Activated naive CD4-positive, alpha-beta T cell treated with Interleukin-2 at 50 U/mL for 16 hours (primary cell): ENCODE results near the gene MSL3B.
"Not testable (repeated sequence)": the region's sequence is repeated elsewhere in the genome, so short reads cannot be mapped to it uniquely, and the experiment has no call there.

ENCODE experiments used
- DNase-seq: peaks from one replicate; pipeline ENCODE4 v3.0.0-alpha.2; 2020

The MSL3B gene

GRCh38 chr2:233867993-233868532, at the start of gene MSL3B:
Gene MSL3B, minus strand, starts transcription at chr2:233868386.
- peak; percentile 56 for DNase-seq

DNA sequence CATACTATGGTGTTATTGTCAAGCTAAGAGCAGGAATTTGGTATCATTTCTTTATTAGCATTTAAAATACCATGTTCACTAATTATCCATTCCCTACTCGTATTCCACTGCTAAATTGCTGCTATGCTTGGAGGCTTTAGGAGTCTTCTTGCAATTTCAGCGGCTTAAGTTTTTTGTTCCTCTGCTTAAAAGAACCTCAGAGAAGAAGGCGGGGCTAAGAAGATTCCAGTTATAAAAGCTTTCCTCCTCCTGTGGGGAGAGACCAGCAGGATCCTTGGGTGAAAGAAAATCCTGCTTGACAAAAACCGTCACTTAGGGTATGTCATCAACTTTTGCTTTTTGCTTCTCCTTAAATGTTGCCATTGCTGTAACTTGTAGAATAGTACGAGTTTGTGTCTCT, 48.9 kb upstream of the MSL3B start, which contains the start of gene TRPM8:
Gene TRPM8, plus strand, starts transcription at position 258 of the 400 bp plus-strand sequence. CDS start 9,165 bp downstream, outside the sequence.
- no peak for DNase-seq

- DNase-seq: no peak
These were observed 46.9 kb upstream of the MSL3B start for GRCh38 chr2:233915128-233915527.

- peak; percentile 5 for DNase-seq
These were observed 44.7 kb upstream of the MSL3B start for GRCh38 chr2:233912691-233913423.

DNA sequence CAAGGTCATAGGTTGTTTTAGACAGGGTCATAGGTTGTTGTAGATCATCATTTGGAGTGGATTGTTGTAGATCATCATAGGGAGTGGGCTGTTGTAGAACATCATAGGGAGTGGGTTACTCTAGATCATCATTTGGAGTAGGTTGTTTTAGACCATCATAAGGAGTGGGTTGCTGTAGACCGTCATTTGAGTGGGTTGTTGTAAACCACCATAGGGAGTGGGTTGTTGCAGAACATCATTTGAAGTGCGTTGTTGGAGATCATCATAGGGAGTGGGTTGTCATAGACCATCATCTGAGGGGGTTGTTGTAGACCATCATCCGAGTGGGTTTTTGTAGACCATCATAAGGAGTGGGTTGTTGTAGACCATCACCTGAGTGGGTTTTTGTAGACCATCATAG, 39.4 kb upstream of the MSL3B start:
- no peak for DNase-seq

DNA sequence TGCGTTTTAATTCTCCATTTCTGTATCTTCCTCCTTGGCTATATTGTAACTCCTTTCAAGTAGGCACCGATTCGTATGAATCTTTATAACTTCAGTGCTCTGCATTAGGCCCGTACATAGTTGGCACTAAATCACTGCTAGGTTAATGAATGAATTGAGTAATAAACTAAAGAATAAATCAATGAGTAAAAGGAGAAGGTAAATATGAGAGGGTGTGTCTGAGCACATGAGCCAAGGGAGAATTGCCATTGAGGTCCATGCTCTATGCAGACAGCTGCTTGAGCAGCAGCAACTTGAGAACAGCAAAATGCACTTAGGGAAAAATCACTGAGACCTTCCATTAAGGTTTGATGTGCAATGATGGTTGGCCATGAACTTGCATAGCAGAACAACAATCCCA, 37.8 kb upstream of the MSL3B start:
- no peak for DNase-seq

GRCh38 chr2:233901884-233902283, 33.7 kb upstream of the MSL3B start:
- no peak for DNase-seq

DNA sequence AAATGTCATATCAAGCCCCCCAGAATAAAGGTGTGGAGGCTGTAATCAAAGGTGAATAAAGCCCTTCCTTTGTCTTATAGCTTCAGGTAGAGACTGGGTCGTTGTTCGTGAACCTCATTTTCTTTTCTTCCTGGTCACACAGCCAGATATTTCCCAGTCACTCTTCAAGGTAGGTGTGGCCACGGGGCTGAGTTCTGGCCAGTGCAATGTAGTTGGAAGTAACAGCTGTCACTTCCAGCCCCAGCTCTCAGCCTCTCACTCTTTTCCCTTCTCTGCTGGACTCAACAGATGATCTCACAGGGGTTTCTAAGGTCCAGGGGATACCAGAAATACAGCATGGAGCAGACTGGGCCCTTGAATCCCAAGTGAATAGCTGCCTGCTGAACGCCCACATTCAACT, 33.2 kb upstream of the MSL3B start:
- DNase-seq: no peak

DNA sequence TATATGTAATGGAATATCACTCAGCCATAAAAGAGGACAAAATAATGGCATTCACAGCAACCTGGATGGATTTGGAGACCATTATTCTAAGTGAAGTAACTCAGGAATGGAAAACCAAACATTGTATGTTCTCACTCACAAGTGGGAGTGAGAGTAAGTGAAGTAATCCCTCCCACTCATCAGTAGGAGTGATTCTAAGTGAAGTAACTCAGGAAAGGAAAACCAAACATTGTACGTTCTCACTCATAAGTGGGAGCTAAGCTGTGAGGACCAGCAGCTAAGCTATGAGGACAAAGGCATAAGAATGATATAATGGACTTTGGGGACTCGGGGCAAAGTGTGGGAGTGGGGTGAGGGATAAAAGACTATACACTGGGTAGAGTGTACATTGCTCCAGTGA, 28.1 kb upstream of the MSL3B start:
- DNase-seq: not testable (repeated sequence)

GRCh38 chr2:233892793-233893192, 24.6 kb upstream of the MSL3B start:
- DNase-seq: no peak

DNA sequence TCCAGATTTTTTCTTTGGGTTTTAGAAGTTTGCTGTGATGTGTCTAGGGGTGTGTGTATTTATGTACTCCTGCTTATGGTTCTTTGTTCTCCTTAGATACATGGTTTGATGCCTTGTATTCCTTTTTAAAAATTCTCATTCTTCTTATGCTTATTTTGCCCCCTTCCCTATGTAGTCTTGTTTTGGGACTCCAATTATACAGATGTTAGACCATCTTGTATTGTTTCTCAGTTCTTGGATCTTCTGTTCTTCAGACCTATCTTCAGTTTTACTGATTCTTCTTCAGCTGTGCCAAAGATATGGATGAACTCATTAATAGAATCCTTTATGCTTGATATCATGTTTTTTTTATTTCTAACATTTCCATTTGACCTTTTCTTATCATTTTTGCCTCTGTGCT, 14.2 kb upstream of the MSL3B start:
- DNase-seq: no peak

GRCh38 chr2:233872125-233872524, 3.9 kb upstream of the MSL3B start:
- DNase-seq: not testable (repeated sequence)

- DNase-seq: no peak
These were observed 3.2 kb upstream of the MSL3B start for GRCh38 chr2:233871432-233871831.

DNA sequence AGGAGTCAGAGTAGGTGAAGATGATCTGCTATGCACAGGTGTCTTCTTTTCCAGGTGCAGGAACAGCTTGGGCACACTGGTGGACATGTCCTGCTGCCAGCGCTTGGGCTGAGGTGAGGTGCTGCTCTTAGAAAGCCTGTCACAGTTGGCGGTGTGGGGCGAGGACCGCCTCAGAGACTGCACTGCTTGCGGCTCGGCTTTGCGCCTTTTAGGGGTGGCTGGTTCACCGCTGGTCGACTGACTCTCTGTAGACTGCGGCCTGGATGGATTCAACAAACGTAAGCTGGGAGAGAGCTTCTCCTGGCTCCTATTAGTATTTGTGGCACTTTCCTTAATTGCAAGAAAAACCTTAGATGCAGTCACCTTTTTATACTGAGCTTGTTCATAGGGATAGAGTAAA, 1.7 kb downstream of the MSL3B start:
- no peak for DNase-seq

DNA sequence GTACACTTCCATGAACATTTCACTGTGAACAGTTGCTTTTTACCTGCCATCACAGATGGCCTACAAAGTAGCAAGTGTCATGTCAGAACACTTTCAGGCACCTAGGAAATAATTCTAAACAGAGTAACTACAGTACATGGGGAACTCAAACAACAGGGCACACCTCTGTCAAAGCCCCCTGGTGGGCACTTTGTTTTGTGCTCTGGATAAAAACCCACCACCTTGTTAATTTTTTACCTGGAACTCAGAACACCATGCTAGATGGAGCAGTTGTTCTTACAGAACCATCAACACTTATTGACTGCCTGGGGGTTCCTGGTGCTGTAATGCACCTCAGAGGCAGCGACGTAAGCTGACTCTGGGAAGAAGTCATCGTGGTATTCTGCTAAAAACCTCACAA, 2.3 kb downstream of the MSL3B start:
- no peak for DNase-seq

GRCh38 chr2:233862261-233862768, 5.9 kb downstream of the MSL3B start:
- DNase-seq: no peak

- DNase-seq: no peak
These were observed 9.9 kb downstream of the MSL3B start for GRCh38 chr2:233858331-233858730.

GRCh38 chr2:233857511-233858141, 10.6 kb downstream of the MSL3B start:
- peak; percentile 62 for DNase-seq

GRCh38 chr2:233856184-233856583, 12.0 kb downstream of the MSL3B start:
- DNase-seq: no peak

- DNase-seq: no peak
These were observed 12.8 kb downstream of the MSL3B start for GRCh38 chr2:233855345-233855744.

GRCh38 chr2:233854241-233854981, 13.8 kb downstream of the MSL3B start, which contains the start of gene HJURP:
Gene HJURP, minus strand, starts transcription at chr2:233854535. Its CDS starts 35 bp downstream, at chr2:233854500.
- peak; percentile 92 for DNase-seq

- DNase-seq: no peak
These were observed 14.3 kb downstream of the MSL3B start for GRCh38 chr2:233853883-233854240.

DNA sequence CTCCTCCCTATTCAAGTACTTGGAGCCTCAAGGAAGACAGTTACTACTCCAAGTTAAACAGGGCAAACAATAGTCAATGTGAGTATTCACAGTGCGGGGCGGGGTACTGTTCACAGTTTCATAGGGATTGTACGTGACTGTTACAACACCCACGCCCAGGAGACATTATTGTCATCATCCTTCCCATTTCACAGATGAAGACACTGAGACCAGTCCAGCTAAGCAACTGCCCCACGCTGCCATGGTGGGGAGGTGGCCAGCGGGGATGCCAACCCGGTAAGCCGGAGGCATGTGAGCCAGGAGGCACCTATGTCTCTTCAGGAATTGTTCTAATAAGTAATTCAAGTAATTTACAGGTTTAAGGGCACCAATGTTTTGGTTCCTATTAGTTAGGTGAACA, 14.8 kb downstream of the MSL3B start:
- DNase-seq: no peak
